Fibroblast of pulmonary artery (primary cell): Measurements from ENCODE around the gene CGB1.

Experiments
- DNase-seq: peaks from one replicate; pipeline ENCODE4 v3.0.0-alpha.2; 2010; ENCODE audit warnings: low read depth
- H3K4me3 ChIP-seq: replicated peaks from 2 replicates; pipeline ENCODE4 v1.5.1; 2011; ENCODE audit warnings: low read depth, mild to moderate bottlenecking, control low read depth, low read length, moderate library complexity
- CTCF ChIP-seq: IDR thresholded peaks from 2 replicates; pipeline ENCODE4 v1.5.1; 2011; ENCODE audit warnings: mild to moderate bottlenecking, control low read depth, low read length, inconsistent platforms; ENCODE audit errors: missing control alignments

Gene CGB1

GRCh38 chr19:48988860-48989259 lies 47.8 kb downstream of the CGB1 start:
- DNase-seq, result no peak
- H3K4me3 ChIP-seq, result no peak overlapping the region
- TF ChIP-seq CTCF, result no peak

GRCh38 chr19:48988286-48988685 lies 48.4 kb downstream of the CGB1 start:
- no peak for TF ChIP-seq CTCF
- no peak for DNase-seq
- H3K4me3 ChIP-seq, result no peak overlapping the region

- H3K4me3 ChIP-seq, result no peak overlapping the region
- no peak for DNase-seq
- no peak for TF ChIP-seq CTCF
Measured at GRCh38 chr19:48987323-48987722, 49.4 kb downstream of the CGB1 start.

- no peak for TF ChIP-seq CTCF
- DNase-seq, result no peak
- no peak overlapping the region for H3K4me3 ChIP-seq
Measured at GRCh38 chr19:48986211-48986610, 50.5 kb downstream of the CGB1 start.

GRCh38 chr19:48985711-48986110 lies 51.0 kb downstream of the CGB1 start:
- no peak for DNase-seq
- no peak overlapping the region for H3K4me3 ChIP-seq
- no peak for TF ChIP-seq CTCF
